ENCODE measurements around the gene SSR1.

Gene SSR1

GRCh38 chr6:7334685-7335084, 21.7 kb upstream of the SSR1 start:
- no peak overlapping the region for H3K4me2 ChIP-seq (ENCODE audit: low read depth, low read length)
- no peak for DNase-seq
- H3K4me1 ChIP-seq (ENCODE audit: low read length), result no peaks in the 10 kb centered on the region
- H3K9me3 ChIP-seq (replicated peaks; ENCODE audit: insufficient read depth, low read length), result no peaks in the 10 kb centered on the region
- H3K36me3 ChIP-seq (replicated peaks; ENCODE audit: insufficient read depth, low read length), result no peaks in the 10 kb centered on the region
- H2AFZ ChIP-seq (ENCODE audit: low read length), result no peak overlapping the region
- H3K27me3 ChIP-seq (replicated peaks; ENCODE audit: insufficient read depth, low read length), result no peaks in the 10 kb centered on the region
- no peak overlapping the region for H3K4me3 ChIP-seq (ENCODE audit: low read length)
- H3K9ac ChIP-seq (ENCODE audit: low read length), result no peak overlapping the region
- no peaks in the 10 kb centered on the region for H3K9me2 ChIP-seq (replicated peaks; ENCODE audit: insufficient read depth, low read length)
- TF ChIP-seq, protein P1, sequence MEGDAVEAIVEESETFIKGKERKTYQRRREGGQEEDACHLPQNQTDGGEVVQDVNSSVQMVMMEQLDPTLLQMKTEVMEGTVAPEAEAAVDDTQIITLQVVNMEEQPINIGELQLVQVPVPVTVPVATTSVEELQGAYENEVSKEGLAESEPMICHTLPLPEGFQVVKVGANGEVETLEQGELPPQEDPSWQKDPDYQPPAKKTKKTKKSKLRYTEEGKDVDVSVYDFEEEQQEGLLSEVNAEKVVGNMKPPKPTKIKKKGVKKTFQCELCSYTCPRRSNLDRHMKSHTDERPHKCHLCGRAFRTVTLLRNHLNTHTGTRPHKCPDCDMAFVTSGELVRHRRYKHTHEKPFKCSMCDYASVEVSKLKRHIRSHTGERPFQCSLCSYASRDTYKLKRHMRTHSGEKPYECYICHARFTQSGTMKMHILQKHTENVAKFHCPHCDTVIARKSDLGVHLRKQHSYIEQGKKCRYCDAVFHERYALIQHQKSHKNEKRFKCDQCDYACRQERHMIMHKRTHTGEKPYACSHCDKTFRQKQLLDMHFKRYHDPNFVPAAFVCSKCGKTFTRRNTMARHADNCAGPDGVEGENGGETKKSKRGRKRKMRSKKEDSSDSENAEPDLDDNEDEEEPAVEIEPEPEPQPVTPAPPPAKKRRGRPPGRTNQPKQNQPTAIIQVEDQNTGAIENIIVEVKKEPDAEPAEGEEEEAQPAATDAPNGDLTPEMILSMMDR (IDR thresholded peaks at IDR 0.05; ENCODE audit: low read length), result no peak
- TF ChIP-seq EZH2 (optimal IDR thresholded peaks at IDR 0.05; ENCODE audit: low read depth, low read length) (no peak), EZH2phosphoT487 (IDR thresholded peaks at IDR 0.05; ENCODE audit: low read length) (no peak)
- H3K27ac ChIP-seq (ENCODE audit: low read length), result no peak overlapping the region
- H3F3A ChIP-seq (ENCODE audit: insufficient read depth, low read length), result no peaks in the 10 kb centered on the region
- no peaks in the 10 kb centered on the region for H4K20me1 ChIP-seq (ENCODE audit: insufficient read depth, low read length)
- no peaks in the 10 kb centered on the region for H3K79me2 ChIP-seq (ENCODE audit: low read length)

GRCh38 chr6:7332090-7332745, 19.2 kb upstream of the SSR1 start:
- Histone ChIP-seq H3F3A (ENCODE audit: insufficient read depth, low read length) (no peaks in the 10 kb centered on the region), H3K4me3 (ENCODE audit: low read length) (no peak overlapping the region), H3K9me2 (replicated peaks; ENCODE audit: insufficient read depth, low read length) (no peaks in the 10 kb centered on the region), H3K79me2 (ENCODE audit: low read length) (no peaks in the 10 kb centered on the region), H3K9ac (ENCODE audit: low read length) (no peak overlapping the region), H3K36me3 (replicated peaks; ENCODE audit: insufficient read depth, low read length) (no peaks in the 10 kb centered on the region), H3K9me3 (replicated peaks; ENCODE audit: insufficient read depth, low read length) (no peaks in the 10 kb centered on the region), H3K4me1 (ENCODE audit: low read length) (no peaks in the 10 kb centered on the region), H3K27ac (ENCODE audit: low read length) (no peak overlapping the region), H2AFZ (ENCODE audit: low read length) (no peak overlapping the region), H3K4me2 (ENCODE audit: low read depth, low read length) (no peak overlapping the region), H4K20me1 (ENCODE audit: insufficient read depth, low read length) (no peaks in the 10 kb centered on the region), H3K27me3 (replicated peaks; ENCODE audit: insufficient read depth, low read length) (no peaks in the 10 kb centered on the region)
- TF ChIP-seq, protein P1 (IDR thresholded peaks at IDR 0.05; ENCODE audit: low read length), result no peak
- TF ChIP-seq EZH2 (optimal IDR thresholded peaks at IDR 0.05; ENCODE audit: low read depth, low read length) (no peak), EZH2phosphoT487 (IDR thresholded peaks at IDR 0.05; ENCODE audit: low read length) (no peak)
- no peak for DNase-seq

- H3K4me2 ChIP-seq (ENCODE audit: low read depth, low read length), result no peak overlapping the region
- TF ChIP-seq EZH2phosphoT487 (IDR thresholded peaks at IDR 0.05; ENCODE audit: low read length) (no peak), EZH2 (optimal IDR thresholded peaks at IDR 0.05; ENCODE audit: low read depth, low read length) (no peak)
- TF ChIP-seq, protein P1 (IDR thresholded peaks at IDR 0.05; ENCODE audit: low read length), result no peak
- H3K27me3 ChIP-seq (replicated peaks; ENCODE audit: insufficient read depth, low read length), result no peaks in the 10 kb centered on the region
- H4K20me1 ChIP-seq (ENCODE audit: insufficient read depth, low read length), result no peaks in the 10 kb centered on the region
- H3F3A ChIP-seq (ENCODE audit: insufficient read depth, low read length), result no peaks in the 10 kb centered on the region
- no peaks in the 10 kb centered on the region for H3K9me2 ChIP-seq (replicated peaks; ENCODE audit: insufficient read depth, low read length)
- H3K27ac ChIP-seq (ENCODE audit: low read length), result no peak overlapping the region
- no peaks in the 10 kb centered on the region for H3K9me3 ChIP-seq (replicated peaks; ENCODE audit: insufficient read depth, low read length)
- H2AFZ ChIP-seq (ENCODE audit: low read length), result no peak overlapping the region
- H3K9ac ChIP-seq (ENCODE audit: low read length), result no peak overlapping the region
- no peaks in the 10 kb centered on the region for H3K4me1 ChIP-seq (ENCODE audit: low read length)
- H3K36me3 ChIP-seq (replicated peaks; ENCODE audit: insufficient read depth, low read length), result no peaks in the 10 kb centered on the region
- no peaks in the 10 kb centered on the region for H3K79me2 ChIP-seq (ENCODE audit: low read length)
- H3K4me3 ChIP-seq (ENCODE audit: low read length), result no peak overlapping the region
- no peak for DNase-seq
Measured at GRCh38 chr6:7331452-7331851, 18.5 kb upstream of the SSR1 start.

Data from MM.1S (cell line).